OCI-M2 (cell line): Measurements from ENCODE around the gene ARHGAP15.

Source experiments
- DNase-seq: peaks from one replicate; lab custom pipeline; 2025; ENCODE audit not compliant: unreplicated experiment; lab: John Stamatoyannopoulos, UW

Gene ARHGAP15

DNA sequence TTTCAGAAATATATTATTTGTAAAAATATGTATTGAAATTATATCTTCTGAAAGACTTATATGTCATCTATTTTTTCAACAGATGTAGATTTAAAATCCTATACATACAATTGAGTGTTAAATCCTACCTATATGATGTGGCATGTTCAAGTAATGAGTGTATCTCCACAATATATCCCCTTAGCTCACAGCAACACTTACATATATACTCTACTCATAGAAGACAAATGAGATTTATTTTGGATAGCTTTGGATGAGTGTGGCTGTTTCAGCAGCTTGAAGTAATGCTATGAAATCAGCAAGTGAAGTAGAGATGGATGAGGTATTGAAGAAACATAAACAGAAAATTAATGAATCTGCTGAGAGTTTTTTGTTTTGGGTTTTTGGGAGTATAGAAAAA, 263.1 kb downstream of the ARHGAP15 start:
- no peak for DNase-seq

DNA sequence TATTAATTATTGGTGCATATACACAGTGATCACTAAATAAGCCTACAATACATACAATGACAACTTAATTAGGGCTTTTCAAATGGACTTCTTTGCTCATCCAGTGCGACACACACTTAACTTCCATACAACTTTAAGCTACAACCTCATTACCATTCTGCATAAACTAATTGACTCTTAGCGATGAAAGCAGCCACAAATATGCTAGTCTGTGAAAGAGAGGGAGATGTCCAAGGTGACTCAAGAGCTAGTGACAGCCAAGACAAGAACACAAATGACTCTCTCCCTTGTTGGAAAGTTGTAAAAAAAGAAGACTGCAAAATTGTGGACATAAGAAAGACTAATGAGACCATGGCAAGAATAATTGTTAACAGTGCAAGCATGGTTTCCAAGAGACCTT, 264.8 kb downstream of the ARHGAP15 start:
- no peak for DNase-seq

DNA sequence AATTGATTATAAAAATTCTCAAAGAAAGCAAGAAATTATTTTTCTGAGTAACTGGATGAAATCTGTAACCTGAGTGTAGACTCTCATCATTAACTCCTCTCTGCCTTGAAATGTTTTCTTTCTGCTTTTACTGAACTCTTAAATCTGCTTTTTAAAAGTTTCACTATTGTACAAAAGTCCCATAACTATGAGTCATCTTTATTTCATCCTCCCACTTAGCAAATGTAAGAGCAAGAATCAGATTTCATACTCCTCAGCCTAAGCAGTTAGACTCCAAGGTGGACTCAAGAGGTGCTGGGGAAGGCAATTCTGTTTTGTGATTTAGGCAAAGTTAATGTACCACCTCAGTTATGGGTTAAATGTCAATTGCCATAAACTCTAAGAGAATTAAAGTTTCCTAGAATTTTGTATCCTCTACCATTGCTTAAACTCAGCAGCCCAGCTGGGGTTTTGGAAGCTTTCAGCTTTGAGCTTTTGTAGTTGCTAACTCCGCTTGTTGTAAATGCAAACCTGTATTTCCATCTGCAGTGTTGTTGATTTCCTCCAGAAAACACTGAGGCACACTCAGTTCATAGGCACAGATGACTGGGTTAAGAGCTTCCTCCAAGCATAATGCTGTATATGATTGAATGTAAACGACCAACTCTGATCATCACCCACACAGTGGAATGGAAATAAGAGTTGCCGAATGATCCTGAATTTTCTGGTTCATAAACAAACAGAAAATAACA, 268.8 kb downstream of the ARHGAP15 start:
- no peak for DNase-seq

DNA sequence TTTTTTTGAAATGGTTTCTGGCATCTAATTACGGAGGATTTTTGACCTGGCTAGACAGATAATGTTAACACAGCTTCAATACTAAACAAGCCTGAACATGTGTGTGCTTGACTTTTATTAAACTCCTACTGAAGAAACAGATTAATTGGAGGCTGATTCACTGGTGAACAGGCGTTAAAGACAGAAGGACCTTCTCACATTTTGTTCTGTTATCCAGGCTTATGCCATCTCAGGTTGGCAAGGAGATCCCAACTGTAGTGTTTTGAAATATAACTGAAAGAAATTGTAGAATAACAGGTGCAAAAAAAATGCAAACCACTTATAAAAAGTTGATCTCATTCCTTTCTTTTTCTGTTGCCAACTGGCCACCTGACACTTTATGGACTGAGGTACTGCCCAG, 269.6 kb downstream of the ARHGAP15 start:
- DNase-seq, result no peak

DNA sequence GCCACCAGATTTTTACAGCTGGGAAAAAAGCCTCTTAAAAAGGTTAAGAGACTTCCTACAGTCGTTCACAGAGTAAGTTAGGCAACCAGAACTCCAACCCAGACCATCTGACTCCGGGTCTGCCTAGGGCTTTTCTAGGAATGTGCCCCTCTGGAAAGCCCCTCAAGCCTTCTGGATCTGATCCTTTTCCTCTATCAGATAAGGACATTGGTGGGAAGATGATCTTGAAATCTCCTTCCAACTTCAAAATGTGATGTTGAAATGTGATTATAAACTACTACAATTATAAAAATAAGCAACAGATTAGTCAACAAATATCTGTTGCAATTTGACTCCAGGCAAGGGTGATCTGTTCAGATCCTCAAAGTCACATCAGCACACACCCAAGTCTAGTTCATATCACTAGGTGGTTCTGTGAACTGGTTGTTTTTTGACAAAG, 270.4 kb downstream of the ARHGAP15 start:
- DNase-seq, result no peak

DNA sequence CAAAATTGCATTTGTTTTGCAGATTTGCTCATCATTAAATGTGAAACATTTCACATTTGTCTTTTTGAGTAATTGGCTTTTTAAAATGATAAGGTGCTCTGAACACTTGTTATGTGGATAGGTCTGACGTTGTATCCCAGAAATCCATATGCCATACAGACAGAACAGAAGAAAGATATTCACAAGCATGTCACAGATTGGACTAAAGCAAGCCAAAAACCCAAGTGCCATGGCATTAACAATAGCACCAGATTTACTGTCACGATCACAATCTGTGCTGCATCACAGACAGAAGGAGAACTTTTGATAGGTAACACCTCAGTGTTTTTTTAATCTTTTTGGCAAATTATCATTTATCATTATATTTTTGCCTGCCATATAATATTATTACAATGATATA, 272.6 kb downstream of the ARHGAP15 start:
- DNase-seq, result no peak

DNA sequence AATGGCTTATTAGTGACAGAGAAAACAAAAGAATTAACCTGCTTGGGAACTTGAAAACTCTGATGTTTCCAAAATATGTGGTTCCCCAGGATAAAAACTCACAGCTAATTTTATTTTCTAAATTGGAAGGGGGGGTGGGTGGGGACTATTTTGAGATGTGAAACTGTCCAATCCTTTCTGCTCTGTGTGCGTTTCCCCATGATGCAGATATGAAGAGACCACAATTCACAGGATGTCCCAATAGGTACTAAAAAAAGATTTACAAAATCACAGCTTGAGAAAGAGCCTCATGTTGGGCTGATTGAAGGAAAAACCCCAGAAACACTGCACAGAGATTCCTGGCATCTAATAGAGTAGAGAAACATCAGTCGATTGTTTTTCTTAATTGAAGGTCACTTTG, 273.2 kb downstream of the ARHGAP15 start:
- DNase-seq, result no peak

DNA sequence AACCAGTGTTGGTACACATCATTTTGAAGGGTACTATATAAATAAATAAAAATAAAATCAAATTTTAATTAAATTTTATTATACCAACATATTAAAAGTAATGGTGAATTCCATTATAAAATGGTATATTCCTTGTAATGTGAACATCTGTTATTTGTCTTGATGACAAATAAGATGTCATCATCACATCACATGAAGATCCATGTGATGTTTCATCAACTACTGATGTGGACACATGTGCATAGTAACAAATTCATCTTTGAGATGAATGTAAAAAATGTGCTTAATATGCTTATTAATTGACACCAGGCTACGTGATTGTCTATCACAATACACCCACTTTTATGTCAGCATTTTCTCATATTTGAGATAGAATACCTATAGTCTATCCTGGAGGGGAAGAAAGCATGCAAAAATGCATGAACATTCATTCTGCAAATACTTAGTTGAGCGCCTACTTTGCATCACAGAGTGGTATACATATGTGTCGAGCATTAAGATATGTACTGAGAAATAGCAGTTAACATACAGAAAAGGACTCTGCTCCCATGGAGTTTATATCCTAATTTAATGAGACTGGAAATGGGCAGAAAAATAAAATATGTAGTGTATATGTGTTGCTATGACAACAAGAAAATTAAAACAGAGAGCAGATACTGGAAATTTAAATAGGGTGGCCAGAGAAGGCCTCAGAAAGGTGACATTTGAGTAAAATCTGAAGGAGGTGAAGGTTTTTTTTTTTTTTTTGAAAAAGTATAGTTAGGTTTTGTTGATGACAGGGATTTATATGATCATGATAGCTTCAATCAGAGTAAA, 281.1 kb downstream of the ARHGAP15 start:
- no peak for DNase-seq

DNA sequence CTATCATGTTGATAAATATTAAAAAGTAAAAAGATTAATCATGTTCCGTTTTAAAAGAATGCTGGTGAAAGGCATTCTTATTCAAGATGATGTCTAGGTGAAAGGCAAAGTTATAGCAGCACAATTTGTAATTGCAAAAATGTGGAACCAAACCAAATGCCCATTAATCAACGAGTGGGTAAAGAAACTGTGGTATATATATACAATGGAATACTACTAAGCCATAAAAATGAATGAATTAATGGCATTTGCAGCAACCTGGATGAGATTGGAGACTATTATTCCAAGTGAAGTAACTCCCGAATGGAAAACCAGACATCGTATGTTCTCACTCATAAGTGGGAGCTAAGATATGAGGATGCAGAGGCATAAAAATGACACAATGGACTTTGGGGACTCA, 286.4 kb downstream of the ARHGAP15 start:
- no peak for DNase-seq

DNA sequence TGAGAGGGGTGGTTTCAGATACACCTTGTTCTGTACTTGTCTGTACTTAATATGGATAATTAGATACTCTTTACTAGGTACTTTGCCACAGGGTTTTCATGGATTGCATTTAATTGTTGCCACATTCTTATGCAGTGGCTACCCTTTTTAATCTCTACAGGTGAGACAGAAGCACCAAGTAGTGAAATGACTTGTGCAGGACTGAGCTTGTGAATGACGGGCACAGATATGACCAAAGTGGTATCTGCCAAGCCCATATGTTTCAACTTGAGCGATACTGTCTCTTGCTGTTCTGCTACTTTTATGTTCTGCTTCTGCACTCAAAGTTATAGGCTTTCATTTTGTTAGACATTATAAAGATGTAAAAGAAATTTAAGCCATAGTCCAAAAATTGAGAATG, 288.2 kb downstream of the ARHGAP15 start:
- DNase-seq, result no peak

DNA sequence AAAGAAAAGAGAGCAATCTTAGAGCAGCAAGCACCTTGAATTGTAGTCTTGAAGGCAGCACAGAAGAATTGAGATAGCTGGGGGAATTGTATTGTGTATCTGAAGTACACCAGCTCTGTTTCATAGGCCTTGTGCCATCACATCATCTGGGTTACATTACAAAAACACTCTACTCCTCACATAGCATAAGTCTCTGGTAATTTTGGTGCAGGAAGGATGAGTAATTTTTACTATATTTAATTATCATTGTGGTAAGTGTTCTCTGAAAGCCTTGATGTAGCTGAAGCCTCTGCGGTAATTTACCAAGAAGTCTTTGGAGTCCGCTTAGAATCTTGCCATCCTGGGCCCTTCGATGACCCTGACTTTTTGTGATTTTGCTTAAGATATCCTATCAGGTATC, 291.1 kb downstream of the ARHGAP15 start:
- no peak for DNase-seq

DNA sequence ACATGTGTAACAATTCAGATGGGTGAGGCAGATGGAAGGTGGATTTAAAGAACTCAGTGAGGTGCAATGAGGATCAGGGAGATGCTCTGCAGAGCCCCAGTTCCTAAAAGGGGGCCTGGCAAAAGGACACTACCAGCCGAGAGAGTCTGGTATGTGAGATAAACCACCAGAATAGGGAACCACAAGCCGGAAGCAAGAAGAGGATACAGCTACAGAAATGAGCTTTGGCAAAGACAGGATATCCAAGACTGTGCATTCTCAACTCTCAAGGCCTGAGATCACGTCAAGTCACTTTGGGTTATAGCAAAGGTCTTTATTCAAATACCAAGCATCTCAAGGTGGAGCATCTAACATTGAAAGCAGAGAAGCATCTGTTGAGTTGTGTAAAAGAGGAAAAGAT, 293.5 kb downstream of the ARHGAP15 start:
- no peak for DNase-seq

DNA sequence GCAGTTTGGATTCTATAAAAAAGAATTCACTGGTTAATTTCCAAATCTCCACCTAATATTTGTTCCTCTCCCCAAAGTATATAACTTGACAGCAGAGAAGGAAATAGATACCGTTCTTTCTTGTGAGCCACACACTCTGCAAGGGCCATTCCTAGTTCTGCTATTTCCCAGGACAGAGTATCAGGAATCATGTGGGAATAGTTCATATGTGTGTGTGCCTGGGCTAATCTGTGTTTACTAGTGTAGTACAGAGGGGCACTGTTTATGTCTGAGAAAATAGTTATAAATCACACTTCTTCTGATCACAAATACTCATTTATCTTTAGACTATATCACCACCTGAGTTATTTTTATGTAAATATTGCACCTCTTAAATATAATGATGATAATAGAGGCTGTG, 296.7 kb downstream of the ARHGAP15 start:
- no peak for DNase-seq

DNA sequence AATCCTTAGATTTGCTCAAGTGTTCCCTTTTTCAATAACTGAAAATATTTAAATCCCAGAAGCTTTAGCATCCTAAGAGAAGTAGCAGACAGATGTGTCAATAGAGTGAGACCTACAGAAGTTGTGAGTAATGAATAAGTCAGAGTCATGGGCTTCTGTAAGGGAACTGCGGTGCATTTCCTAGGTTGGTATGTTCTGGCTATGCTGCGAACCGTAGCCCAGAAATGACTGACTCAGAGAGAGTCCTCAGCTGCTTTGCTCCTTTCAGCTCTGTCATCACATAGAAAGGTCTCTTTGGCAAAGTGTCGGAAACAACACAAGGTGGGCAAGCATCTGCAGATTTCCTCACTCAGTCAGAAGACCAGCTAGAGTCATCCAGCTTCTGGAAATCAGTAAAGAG, 297.1 kb downstream of the ARHGAP15 start:
- no peak for DNase-seq

DNA sequence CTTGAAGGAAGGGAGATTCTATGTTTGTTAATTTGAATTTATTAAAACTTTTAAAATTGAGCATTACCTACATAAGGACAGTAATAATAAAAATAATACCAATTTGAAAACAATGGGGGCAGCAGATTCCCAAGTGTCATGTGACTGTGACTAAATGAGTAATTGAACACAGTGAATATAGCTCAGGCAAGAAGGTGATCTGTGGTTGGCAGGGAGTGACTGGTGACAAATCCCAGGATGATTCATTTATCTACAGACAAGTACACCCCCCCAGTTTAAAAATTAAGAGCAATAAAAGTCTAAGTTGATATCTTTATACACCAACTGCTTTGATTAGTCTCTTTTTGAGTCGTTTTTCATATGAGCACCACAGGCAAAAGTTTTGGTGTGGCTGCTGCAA, 299.5 kb downstream of the ARHGAP15 start:
- DNase-seq, result no peak

DNA sequence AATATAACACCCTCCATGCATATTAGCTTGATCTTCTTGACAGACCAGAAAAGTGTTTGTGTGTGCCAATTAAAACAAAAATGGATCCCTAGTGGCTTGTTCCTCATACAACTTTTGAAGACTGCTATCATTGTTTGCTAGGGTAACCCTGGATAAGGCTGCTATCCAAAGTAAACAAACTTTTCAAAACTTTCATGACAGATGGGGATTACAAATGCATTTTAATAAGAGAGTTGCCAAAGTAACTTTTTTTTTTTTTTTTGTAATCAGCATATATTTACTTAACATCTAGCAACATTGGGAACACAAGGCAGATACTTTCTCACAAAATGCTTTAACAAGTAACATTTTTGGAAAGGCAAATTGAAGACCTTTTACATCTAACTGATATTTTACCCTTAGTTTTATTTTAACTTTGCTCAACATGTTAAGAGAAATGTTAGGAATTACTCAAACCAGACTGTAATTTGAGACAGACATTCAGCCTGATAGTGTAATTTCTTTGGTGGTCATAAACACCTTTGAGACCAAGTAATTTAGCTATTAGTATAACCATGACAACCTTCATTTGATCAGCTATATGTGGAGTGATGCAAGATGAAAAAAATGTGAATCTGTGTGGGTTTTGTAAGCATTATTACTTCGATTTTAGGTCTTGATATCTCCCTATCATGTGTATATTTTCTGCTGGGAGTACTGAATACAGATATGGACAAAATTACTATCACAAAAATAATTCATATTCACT, 300.9 kb downstream of the ARHGAP15 start:
- no peak for DNase-seq

DNA sequence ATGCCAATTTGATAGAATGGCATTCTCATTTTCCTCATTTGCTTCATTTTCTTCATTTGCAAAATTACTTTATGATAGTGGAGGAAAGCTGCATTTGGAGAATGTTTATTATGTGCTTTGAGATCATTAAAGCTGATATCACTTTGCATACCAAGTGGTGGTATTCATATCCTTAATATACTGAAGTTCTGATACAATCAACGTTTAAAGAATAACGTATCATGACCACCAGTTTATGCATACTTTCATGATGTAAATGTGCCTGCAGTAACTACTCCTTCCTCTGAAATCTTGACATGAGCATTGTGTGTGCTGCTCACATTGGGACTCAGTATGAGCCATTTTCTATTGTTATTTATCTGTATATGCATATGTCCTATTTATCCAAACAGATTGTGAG, 302.1 kb downstream of the ARHGAP15 start:
- DNase-seq, result no peak

DNA sequence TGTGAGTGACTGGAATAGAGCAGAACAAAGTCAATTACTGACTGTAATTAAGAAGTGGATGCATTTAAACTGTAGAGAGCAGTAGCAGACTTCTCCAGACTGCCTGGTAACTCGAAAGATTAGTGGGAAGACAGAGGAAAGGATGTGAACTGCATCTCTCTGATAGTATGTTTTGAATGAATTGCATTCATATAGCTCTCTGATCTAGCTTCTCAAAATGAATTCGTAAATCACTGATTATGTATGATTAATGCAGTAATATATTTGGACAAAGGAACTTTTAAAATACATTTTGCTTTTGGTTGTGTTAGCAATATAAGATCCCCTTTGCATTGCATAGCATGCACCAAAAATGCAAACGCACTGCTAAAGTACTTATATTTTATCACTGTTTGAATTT, 304.0 kb downstream of the ARHGAP15 start:
- no peak for DNase-seq

DNA sequence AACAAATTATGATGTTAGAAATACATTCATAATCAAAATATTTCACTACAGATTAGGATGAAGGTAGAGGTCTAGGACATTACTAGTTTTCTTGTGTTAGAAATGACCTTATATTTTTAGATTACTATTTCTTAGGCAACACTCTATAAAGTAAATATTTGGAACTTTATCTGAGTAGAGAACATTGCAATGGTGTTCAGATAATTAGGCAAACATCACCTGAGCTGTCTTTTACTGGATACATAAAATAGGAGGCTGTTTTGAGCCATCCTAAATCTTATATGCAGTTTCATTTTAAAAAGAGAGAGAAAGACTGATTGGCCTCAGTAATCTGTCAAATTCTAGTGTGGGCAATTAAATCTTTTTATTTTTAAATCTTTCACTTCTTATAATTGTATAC, 304.6 kb downstream of the ARHGAP15 start:
- DNase-seq, result no peak

DNA sequence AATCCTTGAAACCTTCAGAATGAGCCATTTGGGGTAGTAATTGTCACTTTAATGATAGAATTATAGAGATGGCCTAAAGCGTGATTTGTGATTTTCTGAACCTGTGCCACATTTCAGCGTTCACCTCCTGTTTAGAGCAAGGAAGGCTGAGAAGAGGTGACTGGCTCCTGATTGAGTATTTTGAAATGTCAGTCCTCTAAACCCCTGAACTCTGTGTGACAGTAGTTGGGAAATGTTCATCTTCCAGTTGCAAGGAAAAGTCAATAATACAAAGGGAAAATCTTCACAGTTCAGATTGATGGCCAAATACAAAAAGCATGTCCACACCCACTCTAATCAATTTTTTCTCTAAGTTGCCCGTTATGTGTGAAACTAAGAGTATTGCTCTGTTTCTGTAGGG, 305.2 kb downstream of the ARHGAP15 start:
- no peak for DNase-seq

DNA sequence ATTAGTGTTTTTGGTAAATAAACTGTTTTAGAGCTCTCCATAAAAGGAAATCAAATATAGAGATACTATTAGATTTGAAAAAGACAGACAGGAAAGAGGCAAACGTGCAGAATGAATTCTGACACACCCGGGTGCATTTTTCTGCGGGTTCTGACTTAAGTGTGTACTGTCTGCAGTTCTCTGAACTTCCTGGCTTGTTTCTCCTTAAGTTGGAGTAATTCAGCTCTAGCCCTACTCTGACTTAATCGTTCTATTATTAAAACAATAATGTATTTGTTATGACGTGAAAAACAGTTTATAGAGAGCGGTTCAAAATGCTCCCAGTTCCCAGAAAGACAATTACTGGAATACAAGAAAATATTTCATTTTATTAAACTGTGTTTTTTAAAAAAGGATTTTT, 305.9 kb downstream of the ARHGAP15 start:
- no peak for DNase-seq

DNA sequence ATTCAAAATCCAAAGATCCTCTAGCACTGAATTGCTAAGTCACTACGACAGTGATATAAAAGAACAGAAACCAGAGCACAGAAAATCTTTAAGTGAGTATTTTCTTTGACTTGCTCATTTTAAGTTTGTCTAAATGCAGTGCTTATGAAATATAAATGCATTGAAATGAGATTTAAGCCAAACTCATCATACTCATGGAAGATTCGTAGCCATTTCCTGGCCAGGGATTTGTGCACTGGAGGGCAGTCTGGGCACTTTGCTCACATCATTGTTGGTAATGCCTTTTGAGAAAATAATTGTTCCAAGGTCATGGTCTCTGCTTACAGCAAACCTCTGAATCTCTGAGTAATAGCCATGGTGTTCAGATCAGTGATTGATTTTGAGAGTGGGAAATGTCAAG, 307.7 kb downstream of the ARHGAP15 start:
- DNase-seq, result no peak
